HepG2 (cell line): ENCODE measurements around the gene VGF. TPM values are rescaled to one million over a fixed set of nuclear protein-coding genes. Genes with fewer than 3 reads are reported as not detected.

ENCODE experiments used
- E2F5 ChIP-seq: sonication (generic); formaldehyde crosslinking; conservative IDR thresholded peaks from 2 replicates; pipeline ENCODE4 v1.4.0; 2020; ENCODE audit warnings: missing genetic modification reagents
- FOXC1 ChIP-seq: sonication (generic); formaldehyde crosslinking; IDR thresholded peaks from 2 replicates; pipeline ENCODE4 v1.8.0; 2022; ENCODE audit warnings: mild to moderate bottlenecking, missing genetic modification reagents, borderline replicate concordance
- FOXO1 ChIP-seq: sonication (generic); formaldehyde crosslinking; IDR thresholded peaks from 2 replicates; pipeline ENCODE4 v1.4.0; 2020; ENCODE audit warnings: missing genetic modification reagents
- MAZ ChIP-seq, 2 experiments: sonication (generic) in 1 of 2; formaldehyde crosslinking in 1 of 2; IDR thresholded peaks; 2 replicates each; pipeline versions ENCODE4 v1.5.0 to v1.6.1; 2012 to 2020; ENCODE audit warnings: low read depth in 2 of 2, mild to moderate bottlenecking in 2 of 2, borderline replicate concordance in 1 of 2, improper control_type of control experiment in 1 of 2, low read length in 1 of 2, missing genetic modification reagents in 1 of 2, moderate library complexity in 1 of 2
- TAF15 ChIP-seq: fragments of 200-400 bp; formaldehyde crosslinking; IDR thresholded peaks from one replicate; pipeline ENCODE4 v1.6.1; 2018; ENCODE audit warnings: mild to moderate bottlenecking, low read depth, low read length; ENCODE audit not compliant: poor library complexity, severe bottlenecking
- U2AF2 ChIP-seq: fragments of 200-400 bp; formaldehyde crosslinking; IDR thresholded peaks from 2 replicates; pipeline ENCODE4 v1.6.1; 2017; ENCODE audit warnings: low read depth, mild to moderate bottlenecking, low read length
- ZFP82 ChIP-seq: sonication (generic); formaldehyde crosslinking; IDR thresholded peaks from 2 replicates; pipeline ENCODE4 v1.5.1; 2020; ENCODE audit warnings: mild to moderate bottlenecking, missing genetic modification reagents, borderline replicate concordance
- ZFY ChIP-seq: sonication (generic); formaldehyde crosslinking; IDR thresholded peaks from 2 replicates; pipeline ENCODE4 v1.4.0; 2020; ENCODE audit warnings: missing genetic modification reagents
- ZNF563 ChIP-seq: sonication (generic); formaldehyde crosslinking; IDR thresholded peaks from 2 replicates; pipeline ENCODE4 v1.8.0; 2022; ENCODE audit warnings: mild to moderate bottlenecking, moderate library complexity, missing genetic modification reagents
- ZNF574 ChIP-seq: sonication (generic); formaldehyde crosslinking; IDR thresholded peaks from 2 replicates; pipeline ENCODE4 v1.4.0; 2020; ENCODE audit warnings: missing genetic modification reagents
- ZNF672 ChIP-seq: sonication (generic); formaldehyde crosslinking; IDR thresholded peaks from 2 replicates; pipeline ENCODE4 v1.8.1; 2022; ENCODE audit warnings: missing genetic modification reagents
- ZNF768 ChIP-seq: sonication (generic); formaldehyde crosslinking; IDR thresholded peaks from 2 replicates; pipeline ENCODE4 v1.4.0; 2020; ENCODE audit warnings: missing genetic modification reagents
- ZSCAN25 ChIP-seq: sonication (generic); formaldehyde crosslinking; IDR thresholded peaks from 2 replicates; pipeline ENCODE4 v1.8.0; 2022; ENCODE audit warnings: mild to moderate bottlenecking, missing genetic modification reagents
- polyA plus RNA-seq, 8 experiments: library from polyadenylated mRNA; depleted of rRNA in 3 of 8; stranded (reverse) in 7 of 8; unstranded in 1 of 8; fragments of >200 nt; fragmentation: Illumina TruSeq in 4 of 8; extraction: Trizol in 4 of 8; gene quantifications; 2 replicates each; pipeline versions ENCODE4 v1.2.1 to v1.2.3, GENCODE V29; 2011 to 2016; ENCODE audit warnings: low read depth in 4 of 8, missing spikeins in 1 of 8, mixed read lengths in 1 of 8; ENCODE audit not compliant: insufficient read depth in 1 of 8
- total RNA-seq, 5 experiments: library from RNA; depleted of rRNA; stranded (reverse); fragments of >200 nt; fragmentation: Illumina TruSeq; extraction: Trizol; gene quantifications; 2 replicates each; pipeline ENCODE4 v1.2.3, GENCODE V29; 2016; ENCODE audit warnings: low read depth in 1 of 5
- TF ChIP-seq, protein P1 (sequence below): sonication (generic); formaldehyde crosslinking; IDR thresholded peaks from 2 replicates; pipeline ENCODE4 v1.5.1; 2020; ENCODE audit warnings: mild to moderate bottlenecking, missing genetic modification reagents, moderate library complexity
- TF ChIP-seq, protein P2 (sequence below): sonication (generic); formaldehyde crosslinking; IDR thresholded peaks from 2 replicates; pipeline ENCODE4 v1.9.0; 2021; ENCODE audit warnings: missing genetic modification reagents, mild to moderate bottlenecking, borderline replicate concordance
- TF ChIP-seq, protein P3 (sequence below): sonication (generic); formaldehyde crosslinking; IDR thresholded peaks from 2 replicates; pipeline ENCODE4 v1.4.0; 2020; ENCODE audit warnings: mild to moderate bottlenecking, low read depth, missing genetic modification reagents

VGF gene
- total and polyA plus RNA-seq, 2 of the 13 experiments (the other 11 are each of a cell fraction or from before 2014, with no cell fraction given) = 0.12 to 0.46 TPM

DNA sequence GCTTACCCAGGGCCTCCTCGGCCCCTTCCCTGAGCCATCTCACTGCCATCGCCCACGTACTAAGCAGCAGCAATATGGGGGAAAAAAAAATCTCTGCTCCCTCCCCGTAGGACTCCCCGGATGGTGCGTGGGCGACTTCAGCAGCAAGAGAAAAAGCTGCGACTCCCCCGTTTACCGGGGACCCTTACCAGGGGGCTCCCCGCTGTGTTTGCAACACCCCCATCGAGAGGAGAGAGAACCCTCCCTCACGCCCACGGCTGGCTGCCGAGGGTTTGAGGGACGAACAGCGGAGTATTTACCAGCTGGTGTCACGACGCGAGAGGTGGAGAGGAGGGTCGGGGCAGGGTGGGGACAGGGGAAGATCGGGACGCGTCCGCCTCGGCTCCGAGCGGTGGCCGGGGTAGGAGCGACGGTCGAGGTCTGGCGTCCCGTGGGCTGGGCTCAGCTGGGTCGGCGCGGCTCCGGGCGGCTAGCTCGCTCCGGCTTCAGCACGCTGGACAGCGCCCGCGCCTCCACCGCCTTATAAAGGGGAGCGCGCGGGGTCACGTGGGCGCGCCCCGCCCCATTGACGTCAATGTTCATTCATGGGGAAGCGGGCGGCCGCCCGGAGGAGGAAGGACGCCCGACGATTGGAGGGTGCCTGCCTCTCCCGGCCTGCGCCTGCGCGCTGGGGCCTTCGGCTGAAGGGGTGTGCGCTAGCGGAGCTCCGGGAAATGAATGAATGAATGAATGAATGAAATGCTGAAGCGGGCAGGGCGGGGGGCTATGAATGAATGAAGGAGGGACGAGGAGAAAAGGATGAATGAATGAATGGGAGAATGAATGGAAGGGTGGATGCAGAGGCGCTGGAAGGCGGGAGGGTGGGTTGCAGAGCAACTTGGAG, at the start of gene VGF (continued):
- TF ChIP-seq, protein P1, sequence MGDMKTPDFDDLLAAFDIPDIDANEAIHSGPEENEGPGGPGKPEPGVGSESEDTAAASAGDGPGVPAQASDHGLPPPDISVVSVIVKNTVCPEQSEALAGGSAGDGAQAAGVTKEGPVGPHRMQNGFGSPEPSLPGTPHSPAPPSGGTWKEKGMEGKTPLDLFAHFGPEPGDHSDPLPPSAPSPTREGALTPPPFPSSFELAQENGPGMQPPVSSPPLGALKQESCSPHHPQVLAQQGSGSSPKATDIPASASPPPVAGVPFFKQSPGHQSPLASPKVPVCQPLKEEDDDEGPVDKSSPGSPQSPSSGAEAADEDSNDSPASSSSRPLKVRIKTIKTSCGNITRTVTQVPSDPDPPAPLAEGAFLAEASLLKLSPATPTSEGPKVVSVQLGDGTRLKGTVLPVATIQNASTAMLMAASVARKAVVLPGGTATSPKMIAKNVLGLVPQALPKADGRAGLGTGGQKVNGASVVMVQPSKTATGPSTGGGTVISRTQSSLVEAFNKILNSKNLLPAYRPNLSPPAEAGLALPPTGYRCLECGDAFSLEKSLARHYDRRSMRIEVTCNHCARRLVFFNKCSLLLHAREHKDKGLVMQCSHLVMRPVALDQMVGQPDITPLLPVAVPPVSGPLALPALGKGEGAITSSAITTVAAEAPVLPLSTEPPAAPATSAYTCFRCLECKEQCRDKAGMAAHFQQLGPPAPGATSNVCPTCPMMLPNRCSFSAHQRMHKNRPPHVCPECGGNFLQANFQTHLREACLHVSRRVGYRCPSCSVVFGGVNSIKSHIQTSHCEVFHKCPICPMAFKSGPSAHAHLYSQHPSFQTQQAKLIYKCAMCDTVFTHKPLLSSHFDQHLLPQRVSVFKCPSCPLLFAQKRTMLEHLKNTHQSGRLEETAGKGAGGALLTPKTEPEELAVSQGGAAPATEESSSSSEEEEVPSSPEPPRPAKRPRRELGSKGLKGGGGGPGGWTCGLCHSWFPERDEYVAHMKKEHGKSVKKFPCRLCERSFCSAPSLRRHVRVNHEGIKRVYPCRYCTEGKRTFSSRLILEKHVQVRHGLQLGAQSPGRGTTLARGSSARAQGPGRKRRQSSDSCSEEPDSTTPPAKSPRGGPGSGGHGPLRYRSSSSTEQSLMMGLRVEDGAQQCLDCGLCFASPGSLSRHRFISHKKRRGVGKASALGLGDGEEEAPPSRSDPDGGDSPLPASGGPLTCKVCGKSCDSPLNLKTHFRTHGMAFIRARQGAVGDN (CRISPR knock-in tag) = peak; percentile 87
- TF ChIP-seq U2AF2 (no peak), FOXO1 (peak; percentile 93), MAZ (IDR thresholded peaks at IDR 0.05; ENCODE audit: borderline replicate concordance, low read depth, low read length) (no peak), MAZ (CRISPR knock-in tag; IDR thresholded peaks at IDR 0.05; ENCODE audit: low read depth) (peak; percentile 99), ZFP82 (CRISPR knock-in tag) (peak; percentile 90), E2F5 (CRISPR knock-in tag) (peak; percentile 91), FOXC1 (CRISPR knock-in tag) (peak; percentile 98), TAF15 (peak; percentile 39), ZNF768 (CRISPR knock-in tag) (peak; percentile 86), ZNF672 (no peak), ZSCAN25 (CRISPR knock-in tag) (peak; percentile 87; the same call in 1 of the 2 replicates), ZFY (CRISPR knock-in tag) (peak; percentile 69), ZNF563 (CRISPR knock-in tag) (peak; percentile 100), ZNF574 (CRISPR knock-in tag) (peak; percentile 92)
- TF ChIP-seq, protein P2, sequence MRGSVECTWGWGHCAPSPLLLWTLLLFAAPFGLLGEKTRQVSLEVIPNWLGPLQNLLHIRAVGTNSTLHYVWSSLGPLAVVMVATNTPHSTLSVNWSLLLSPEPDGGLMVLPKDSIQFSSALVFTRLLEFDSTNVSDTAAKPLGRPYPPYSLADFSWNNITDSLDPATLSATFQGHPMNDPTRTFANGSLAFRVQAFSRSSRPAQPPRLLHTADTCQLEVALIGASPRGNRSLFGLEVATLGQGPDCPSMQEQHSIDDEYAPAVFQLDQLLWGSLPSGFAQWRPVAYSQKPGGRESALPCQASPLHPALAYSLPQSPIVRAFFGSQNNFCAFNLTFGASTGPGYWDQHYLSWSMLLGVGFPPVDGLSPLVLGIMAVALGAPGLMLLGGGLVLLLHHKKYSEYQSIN = peak; percentile 92; the same call in 1 of the 2 replicates
- TF ChIP-seq, protein P3, sequence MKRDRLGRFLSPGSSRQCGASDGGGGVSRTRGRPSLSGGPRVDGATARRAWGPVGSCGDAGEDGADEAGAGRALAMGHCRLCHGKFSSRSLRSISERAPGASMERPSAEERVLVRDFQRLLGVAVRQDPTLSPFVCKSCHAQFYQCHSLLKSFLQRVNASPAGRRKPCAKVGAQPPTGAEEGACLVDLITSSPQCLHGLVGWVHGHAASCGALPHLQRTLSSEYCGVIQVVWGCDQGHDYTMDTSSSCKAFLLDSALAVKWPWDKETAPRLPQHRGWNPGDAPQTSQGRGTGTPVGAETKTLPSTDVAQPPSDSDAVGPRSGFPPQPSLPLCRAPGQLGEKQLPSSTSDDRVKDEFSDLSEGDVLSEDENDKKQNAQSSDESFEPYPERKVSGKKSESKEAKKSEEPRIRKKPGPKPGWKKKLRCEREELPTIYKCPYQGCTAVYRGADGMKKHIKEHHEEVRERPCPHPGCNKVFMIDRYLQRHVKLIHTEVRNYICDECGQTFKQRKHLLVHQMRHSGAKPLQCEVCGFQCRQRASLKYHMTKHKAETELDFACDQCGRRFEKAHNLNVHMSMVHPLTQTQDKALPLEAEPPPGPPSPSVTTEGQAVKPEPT (CRISPR knock-in tag) = peak; percentile 90; the same call in 1 of the 2 replicates
